Vagina (tissue), 2 donors: Measurements from ENCODE around the gene FOXL2. TPM values are rescaled to one million over a fixed set of nuclear protein-coding genes. Genes with fewer than 3 reads are reported as not detected.
A peak's percentile ranks its signal among the peaks of the same experiment; 100 is the strongest.

Source experiments
- DNase-seq, 2 donors: peaks; one replicate each; pipeline ENCODE4 v3.0.0-alpha.2; 2017; ENCODE audit errors: extremely low spot score in 2 of 2
- H3K27ac ChIP-seq: fragments of 200-600 bp; sonication (generic); one replicate; pipeline ENCODE4 v1.5.1; 2019
- H3K27me3 ChIP-seq: fragments of 200-600 bp; sonication (generic); one replicate; pipeline ENCODE4 v1.5.1; 2019
- H3K36me3 ChIP-seq, 2 donors: fragments of 200-600 bp; sonication (generic); one replicate each; pipeline ENCODE4 v1.5.1; 2017 to 2019
- H3K4me1 ChIP-seq: fragments of 200-600 bp; sonication (generic); one replicate; pipeline ENCODE4 v1.5.1; 2019
- H3K4me3 ChIP-seq, 2 donors: fragments of 200-600 bp; sonication (generic); 1 replicate in 1 of 2; 2 replicates in 1 of 2; pipeline ENCODE4 v1.5.1; 2016 to 2019
- H3K9me3 ChIP-seq: fragments of 200-600 bp; sonication (generic); one replicate; pipeline ENCODE4 v1.5.1; 2019
- CTCF ChIP-seq, 3 experiments: fragments of 450-650 bp in 2 of 3; fragments of 200-600 bp in 1 of 3; sonication (generic) in 1 of 3; IDR thresholded peaks; one replicate each; pipeline ENCODE4 v1.5.1; 2017 to 2019; ENCODE audit warnings: antibody characterized with exemption in 3 of 3, mild to moderate bottlenecking in 2 of 3, moderate library complexity in 2 of 3
- POLR2A ChIP-seq, 2 donors: fragments of 450-650 bp; IDR thresholded peaks; one replicate each; pipeline ENCODE4 v1.6.1; 2017; ENCODE audit warnings: antibody characterized with exemption in 2 of 2, mild to moderate bottlenecking in 2 of 2, moderate library complexity in 2 of 2
- POLR2AphosphoS5 ChIP-seq, 2 donors: sonication (generic); formaldehyde crosslinking; IDR thresholded peaks; one replicate each; pipeline ENCODE4 v1.9.0; 2017; ENCODE audit warnings: antibody characterized with exemption in 2 of 2, mild to moderate bottlenecking in 2 of 2, low read depth in 1 of 2; ENCODE audit not compliant: insufficient read depth in 1 of 2
- intact Hi-C: fragments of 100-400 bp; cut with DNase I; formaldehyde crosslinking; loops from one replicate; pipeline ENCODE4 v1.15.1; 2023
- total RNA-seq: library from RNA; depleted of rRNA; stranded (reverse); fragments of >200 nt; gene quantifications from one replicate; pipeline ENCODE4 v1.2.3, GENCODE V29; 2016

The FOXL2 gene
- total RNA-seq, 1 donor from 2014 or later, result 1.5 TPM

- TF ChIP-seq POLR2AphosphoS5 (IDR thresholded peaks at IDR 0.05; ENCODE audit: insufficient read depth in 1 of 2, low read depth in 1 of 2) (no peak), POLR2A (IDR thresholded peaks at IDR 0.05) (no peak), CTCF (IDR thresholded peaks at IDR 0.05) (no peak)
- H3K9me3 ChIP-seq, result no peaks in the 10 kb centered on the region
- peak overlapping the region; percentile 45 to 59 for H3K4me3 ChIP-seq
- no peak overlapping the region for H3K27ac ChIP-seq
- H3K4me1 ChIP-seq, result peaks cover 28% of the 10 kb centered on the region
- H3K27me3 ChIP-seq, result peaks cover 4% of the 10 kb centered on the region
- intact Hi-C loops, result no loop called here
- no peak for DNase-seq
- no peaks in the 10 kb centered on the region for H3K36me3 ChIP-seq
These were observed 2.9 kb downstream of the FOXL2 start for GRCh38 chr3:138943724-138944653.

- intact Hi-C loops, result no loop called here
- H3K4me1 ChIP-seq, result peaks cover 36% of the 10 kb centered on the region
- TF ChIP-seq POLR2A (IDR thresholded peaks at IDR 0.05) (no peak), POLR2AphosphoS5 (IDR thresholded peaks at IDR 0.05; ENCODE audit: insufficient read depth in 1 of 2, low read depth in 1 of 2) (no peak), CTCF (IDR thresholded peaks at IDR 0.05) (no peak)
- no peak for DNase-seq
- H3K4me3 ChIP-seq, result no peak overlapping the region
- H3K27me3 ChIP-seq, result peaks cover 4% of the 10 kb centered on the region
- H3K9me3 ChIP-seq, result no peaks in the 10 kb centered on the region
- no peak overlapping the region for H3K27ac ChIP-seq
- no peaks in the 10 kb centered on the region for H3K36me3 ChIP-seq
These were observed 3.9 kb downstream of the FOXL2 start for GRCh38 chr3:138942861-138943623.

GRCh38 chr3:138942271-138942670 is 4.7 kb downstream of the FOXL2 start:
- Histone ChIP-seq H3K4me3 (no peak overlapping the region), H3K27me3 (peaks cover 4% of the 10 kb centered on the region), H3K36me3 (no peaks in the 10 kb centered on the region), H3K4me1 (peaks cover 41% of the 10 kb centered on the region), H3K27ac (no peak overlapping the region), H3K9me3 (no peaks in the 10 kb centered on the region)
- TF ChIP-seq CTCF (IDR thresholded peaks at IDR 0.05), result no peak
- no peak for TF ChIP-seq POLR2A (IDR thresholded peaks at IDR 0.05)
- TF ChIP-seq POLR2AphosphoS5 (IDR thresholded peaks at IDR 0.05; ENCODE audit: insufficient read depth in 1 of 2, low read depth in 1 of 2), result no peak
- intact Hi-C loops, result no loop called here
- DNase-seq, result no peak

GRCh38 chr3:138941259-138941885 is 5.6 kb downstream of the FOXL2 start:
- Histone ChIP-seq H3K9me3 (no peaks in the 10 kb centered on the region), H3K27ac (no peak overlapping the region), H3K4me1 (peaks cover 41% of the 10 kb centered on the region), H3K36me3 (no peaks in the 10 kb centered on the region), H3K27me3 (peaks cover 4% of the 10 kb centered on the region), H3K4me3 (no peak overlapping the region)
- no peak for TF ChIP-seq POLR2AphosphoS5 (IDR thresholded peaks at IDR 0.05; ENCODE audit: insufficient read depth in 1 of 2, low read depth in 1 of 2)
- no peak for TF ChIP-seq POLR2A (IDR thresholded peaks at IDR 0.05)
- no peak for TF ChIP-seq CTCF (IDR thresholded peaks at IDR 0.05)
- intact Hi-C loops, result no loop called here
- DNase-seq, result no peak
